NT2/D1 (cell line): Measurements from ENCODE around the gene ELOVL1.

Source experiments
- DNase-seq: peaks from one replicate; pipeline ENCODE4 v3.0.0-alpha.2; 2011; ENCODE audit warnings: low read depth, low spot score
- H3K27me3 ChIP-seq: 2 replicates; pipeline ENCODE4 v1.6.0; 2011; ENCODE audit warnings: mild to moderate bottlenecking; ENCODE audit not compliant: insufficient read length, insufficient read depth
- H3K36me3 ChIP-seq: 2 replicates; pipeline ENCODE4 v1.6.1; 2011; ENCODE audit warnings: mild to moderate bottlenecking, low read length, mixed read lengths; ENCODE audit not compliant: insufficient read depth, insufficient read length
- H3K4me1 ChIP-seq: 2 replicates; pipeline ENCODE4 v1.5.1; 2011; ENCODE audit not compliant: insufficient read depth, insufficient read length
- H3K4me3 ChIP-seq: 2 replicates; pipeline ENCODE4 v1.5.1; 2011; ENCODE audit warnings: low read depth; ENCODE audit not compliant: insufficient read length
- H3K9ac ChIP-seq: 2 replicates; pipeline ENCODE4 v1.6.0; 2011; ENCODE audit warnings: low read depth; ENCODE audit not compliant: insufficient read length
- H3K9me3 ChIP-seq: 2 replicates; pipeline ENCODE4 v1.5.1; 2011; ENCODE audit warnings: mild to moderate bottlenecking, low read length; ENCODE audit not compliant: insufficient read depth
- SUZ12 ChIP-seq: IDR thresholded peaks from 2 replicates; pipeline ENCODE4 v1.6.1; 2011; ENCODE audit not compliant: insufficient read length, insufficient read depth; ENCODE audit errors: extremely low read depth
- YY1 ChIP-seq: IDR thresholded peaks from 2 replicates; pipeline ENCODE4 v1.6.1; 2011; ENCODE audit not compliant: insufficient read length, insufficient read depth
- ZNF274 ChIP-seq: IDR thresholded peaks from 2 replicates; pipeline ENCODE4 v1.6.1; 2011; ENCODE audit warnings: mild to moderate bottlenecking, low read depth, low read length

ELOVL1 gene

DNA sequence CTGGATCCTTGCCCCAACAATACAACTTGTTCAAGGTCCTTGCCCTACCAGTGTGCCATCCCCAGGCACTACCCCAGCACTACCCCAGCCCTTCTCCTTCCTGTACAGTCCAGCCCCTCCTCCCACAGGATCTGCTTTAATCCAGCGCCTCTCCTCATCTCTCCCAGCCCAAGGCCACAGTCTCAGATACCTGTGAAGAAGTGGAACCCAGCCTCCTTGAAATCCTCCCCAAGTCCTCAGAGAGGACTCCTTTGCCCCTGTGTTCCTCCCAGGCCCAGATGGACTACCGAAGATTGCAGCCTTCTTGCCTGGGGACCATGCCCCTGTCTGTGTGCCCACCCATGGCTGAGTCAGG is 15.5 kb downstream of the ELOVL1 start:
- Histone ChIP-seq H3K4me3 (no peak overlapping the region), H3K9ac (peak overlapping the region; percentile 8), H3K36me3 (peaks cover 16% of the 10 kb centered on the region), H3K9me3 (no peaks in the 10 kb centered on the region), H3K4me1 (peaks cover 6% of the 10 kb centered on the region), H3K27me3 (peaks cover 11% of the 10 kb centered on the region)
- no peak for DNase-seq
- TF ChIP-seq ZNF274 (no peak), SUZ12 (no peak), YY1 (no peak)

DNA sequence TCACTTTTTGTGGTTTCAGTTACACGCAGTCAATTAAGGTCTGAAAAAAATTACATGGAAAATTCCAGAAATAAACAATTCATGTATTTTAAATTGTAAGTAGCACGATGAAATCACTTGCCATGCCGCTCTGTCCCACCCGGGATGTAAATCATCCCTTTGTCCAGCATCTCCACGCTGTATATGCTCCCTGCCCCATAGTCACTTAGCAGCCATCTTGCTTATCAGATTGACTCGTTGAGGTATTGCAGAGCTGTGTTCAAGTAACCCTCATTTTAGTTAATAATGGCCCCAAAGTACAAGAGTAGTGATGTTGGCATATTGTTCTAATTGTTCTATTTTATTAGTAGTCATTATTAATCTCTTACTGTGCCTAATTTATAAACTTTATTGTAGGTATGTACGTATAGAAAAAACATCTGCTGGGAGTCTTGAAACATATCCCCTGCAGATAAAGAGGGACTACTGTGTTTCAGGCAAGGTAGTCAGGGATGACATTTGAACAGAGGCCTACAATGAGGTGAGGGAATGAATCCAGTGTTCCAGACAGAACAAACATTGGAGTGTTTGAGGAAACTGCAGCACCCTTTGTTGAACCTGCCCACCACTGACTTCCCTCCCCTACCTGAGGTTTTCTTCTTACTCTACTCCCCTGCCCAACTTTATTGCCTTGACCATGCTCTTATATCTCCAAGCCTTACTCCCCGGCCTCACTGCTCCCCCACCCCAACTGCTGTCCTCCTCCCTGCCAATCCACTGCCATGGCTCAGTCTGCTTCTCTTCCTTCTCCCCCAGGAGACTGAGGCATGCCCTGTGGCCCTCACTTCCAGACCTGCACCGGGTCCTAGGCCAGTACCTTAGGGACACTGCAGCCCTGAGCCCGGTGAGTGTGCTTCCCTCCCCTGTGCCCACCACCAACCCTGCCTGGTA is 16.1 kb downstream of the ELOVL1 start:
- TF ChIP-seq SUZ12 = no peak
- no peak for TF ChIP-seq YY1
- TF ChIP-seq ZNF274 = no peak
- H3K9me3 ChIP-seq = no peaks in the 10 kb centered on the region
- H3K36me3 ChIP-seq = peaks cover 10% of the 10 kb centered on the region
- no peak overlapping the region for H3K4me3 ChIP-seq
- H3K9ac ChIP-seq = no peak overlapping the region
- H3K27me3 ChIP-seq = peaks cover 16% of the 10 kb centered on the region
- no peak for DNase-seq
- H3K4me1 ChIP-seq = peaks cover 7% of the 10 kb centered on the region

DNA sequence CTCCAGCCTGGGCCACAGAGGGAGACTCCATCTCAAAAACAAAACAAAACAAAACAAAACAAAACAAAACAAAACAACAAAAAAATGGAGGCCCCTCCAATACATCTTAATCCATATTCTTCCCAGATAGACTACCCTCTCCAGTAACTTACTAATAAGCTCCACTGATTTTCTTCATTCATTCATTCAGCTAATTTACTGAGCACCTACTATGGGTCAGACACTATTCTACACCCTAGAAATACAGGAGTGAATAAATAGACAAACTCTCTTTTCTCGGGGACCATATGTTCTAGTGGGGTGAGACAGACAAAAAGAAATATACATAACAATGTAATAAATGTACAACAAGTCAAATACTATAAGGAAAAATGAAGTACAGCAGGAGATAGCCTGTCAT is 16.8 kb downstream of the ELOVL1 start:
- TF ChIP-seq ZNF274 (no peak), YY1 (no peak), SUZ12 (no peak)

DNA sequence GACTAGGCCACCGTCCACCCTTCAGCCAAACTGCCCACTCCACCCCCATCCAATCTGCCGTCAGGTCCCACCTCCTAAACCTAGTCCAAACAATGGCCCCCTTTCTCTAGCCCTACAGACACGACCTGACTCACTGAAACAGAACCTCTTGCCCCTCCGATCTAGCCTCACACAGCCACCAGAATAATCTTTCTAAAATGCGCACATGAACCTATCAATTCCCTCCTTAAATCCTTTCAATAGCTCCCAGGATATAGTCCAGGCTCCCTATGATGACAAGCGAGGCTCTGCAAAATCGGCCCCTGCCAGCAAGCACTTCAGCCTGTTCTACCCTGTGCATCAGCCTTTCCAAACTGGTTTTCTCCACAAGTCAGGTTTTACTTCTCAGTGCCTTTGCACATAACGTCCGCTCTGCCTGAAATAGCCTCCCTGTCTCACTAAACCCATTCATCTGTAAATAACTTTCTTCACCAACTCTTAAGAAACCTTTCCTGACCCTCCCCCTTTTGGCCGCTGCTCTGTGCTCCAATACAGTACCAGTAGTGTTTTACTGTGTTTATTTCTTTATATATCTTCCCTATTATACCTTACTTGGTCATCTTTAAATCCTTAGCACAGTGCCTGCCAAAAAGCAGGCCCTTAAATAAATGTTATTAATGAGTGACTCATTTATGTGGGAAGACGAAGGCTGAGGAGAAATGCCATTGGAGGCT is 18.1 kb downstream of the ELOVL1 start:
- DNase-seq = no peak
- TF ChIP-seq YY1 (no peak), SUZ12 (no peak), ZNF274 (no peak)
- Histone ChIP-seq H3K9ac (peak overlapping the region; percentile 95), H3K4me1 (peaks cover 13% of the 10 kb centered on the region), H3K36me3 (peaks cover 4% of the 10 kb centered on the region), H3K9me3 (no peaks in the 10 kb centered on the region), H3K27me3 (peaks cover 21% of the 10 kb centered on the region), H3K4me3 (peak overlapping the region; percentile 74)

More for the DNA sequence above, 16.8 kb downstream of the ELOVL1 start:
- H3K4me1 ChIP-seq = peaks cover 13% of the 10 kb centered on the region
- H3K4me3 ChIP-seq = no peak overlapping the region
- no peak overlapping the region for H3K9ac ChIP-seq
- peaks cover 5% of the 10 kb centered on the region for H3K36me3 ChIP-seq
- H3K27me3 ChIP-seq = peaks cover 21% of the 10 kb centered on the region
- no peak for DNase-seq
- H3K9me3 ChIP-seq = no peaks in the 10 kb centered on the region

DNA sequence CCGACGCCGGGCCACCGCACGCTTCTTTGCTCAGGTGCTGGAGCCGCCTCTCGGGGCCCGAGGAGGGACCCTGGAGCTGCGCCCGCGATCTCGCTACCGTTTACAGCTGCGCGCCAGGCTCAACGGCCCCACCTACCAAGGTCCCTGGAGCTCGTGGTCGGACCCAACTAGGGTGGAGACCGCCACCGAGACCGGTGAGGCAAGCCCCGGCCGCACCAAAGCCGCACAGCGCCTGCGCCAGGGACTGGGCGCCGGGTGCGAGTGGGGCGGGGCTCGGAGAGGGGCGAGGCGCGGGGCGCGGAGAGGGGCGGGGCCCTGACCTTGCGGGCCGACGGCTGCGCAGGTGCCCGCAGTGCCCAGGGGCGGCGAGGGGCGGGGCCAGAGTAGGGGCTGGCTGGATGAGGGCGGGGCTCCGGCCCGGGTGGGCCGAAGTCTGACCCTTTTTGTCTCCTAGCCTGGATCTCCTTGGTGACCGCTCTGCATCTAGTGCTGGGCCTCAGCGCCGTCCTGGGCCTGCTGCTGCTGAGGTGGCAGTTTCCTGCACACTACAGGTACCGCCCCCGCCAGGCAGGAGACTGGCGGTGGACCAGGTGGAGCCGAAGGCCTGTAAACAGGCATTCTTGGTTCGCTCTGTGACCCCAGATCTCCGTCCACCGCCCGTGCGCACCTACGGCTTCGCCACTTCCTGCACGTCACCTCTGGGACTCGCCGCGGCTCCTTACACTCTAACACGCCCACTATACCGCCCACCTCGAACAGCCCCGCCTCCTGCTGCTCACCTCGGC is 18.8 kb downstream of the ELOVL1 start:
- peak; percentile 93 for DNase-seq
- TF ChIP-seq YY1 (no peak), ZNF274 (no peak), SUZ12 (no peak)
- peaks cover 21% of the 10 kb centered on the region for H3K27me3 ChIP-seq
- peak overlapping the region; percentile 74 for H3K4me3 ChIP-seq
- H3K4me1 ChIP-seq = peaks cover 13% of the 10 kb centered on the region
- peak overlapping the region; percentile 95 for H3K9ac ChIP-seq
- no peaks in the 10 kb centered on the region for H3K36me3 ChIP-seq
- H3K9me3 ChIP-seq = no peaks in the 10 kb centered on the region

DNA sequence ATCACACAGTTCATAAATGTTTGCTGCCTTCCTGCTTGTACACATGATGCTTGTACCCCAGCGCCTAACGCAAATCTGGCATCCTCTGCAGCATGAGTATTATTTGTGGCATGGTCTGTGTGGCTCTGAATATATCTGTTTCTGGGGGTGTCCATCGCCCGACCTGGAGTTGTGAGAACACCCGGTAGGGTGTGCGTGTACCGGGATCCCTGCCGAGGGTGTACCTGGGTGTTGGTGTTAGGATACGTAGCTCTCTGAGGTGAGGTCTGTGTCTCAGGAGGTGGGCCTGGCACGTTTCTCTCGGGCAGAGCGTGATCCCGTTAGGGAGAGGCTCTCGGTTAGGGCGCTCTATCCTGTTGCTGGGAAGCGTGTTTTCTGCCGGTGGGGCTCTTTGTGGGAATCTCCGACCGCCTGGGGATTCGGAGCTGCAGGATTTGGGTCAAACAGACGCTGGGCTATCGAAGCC is 19.4 kb downstream of the ELOVL1 start:
- no peak for DNase-seq
- Histone ChIP-seq H3K27me3 (peaks cover 21% of the 10 kb centered on the region), H3K9me3 (no peaks in the 10 kb centered on the region), H3K36me3 (no peaks in the 10 kb centered on the region), H3K4me3 (peak overlapping the region; percentile 70), H3K9ac (peak overlapping the region; percentile 90), H3K4me1 (peaks cover 13% of the 10 kb centered on the region)
- TF ChIP-seq YY1 (no peak), SUZ12 (no peak), ZNF274 (no peak)
